ENCODE results near the gene CGB7.

DNA sequence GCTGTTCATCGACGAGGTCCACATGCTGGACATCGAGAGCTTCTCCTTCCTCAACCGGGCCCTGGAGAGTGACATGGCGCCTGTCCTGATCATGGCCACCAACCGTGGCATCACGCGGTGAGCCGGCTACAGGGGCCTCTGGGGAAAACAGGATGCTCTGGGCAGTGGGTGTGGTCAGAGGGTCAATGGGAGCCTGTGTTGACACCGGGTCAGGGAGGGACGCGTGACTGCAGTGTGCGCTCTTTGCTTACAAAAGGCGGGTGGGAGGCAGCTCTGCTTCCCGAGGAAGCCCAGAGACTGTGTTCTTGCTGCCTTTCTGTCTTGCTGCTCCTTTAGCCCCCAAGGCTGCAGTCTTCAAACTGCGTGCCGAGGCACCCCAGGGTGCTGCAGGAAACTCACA, 46.4 kb downstream of the CGB7 start:
- TF ChIP-seq POLR2A (IDR thresholded peaks at IDR 0.05) = no peak
- TF ChIP-seq, protein P1, sequence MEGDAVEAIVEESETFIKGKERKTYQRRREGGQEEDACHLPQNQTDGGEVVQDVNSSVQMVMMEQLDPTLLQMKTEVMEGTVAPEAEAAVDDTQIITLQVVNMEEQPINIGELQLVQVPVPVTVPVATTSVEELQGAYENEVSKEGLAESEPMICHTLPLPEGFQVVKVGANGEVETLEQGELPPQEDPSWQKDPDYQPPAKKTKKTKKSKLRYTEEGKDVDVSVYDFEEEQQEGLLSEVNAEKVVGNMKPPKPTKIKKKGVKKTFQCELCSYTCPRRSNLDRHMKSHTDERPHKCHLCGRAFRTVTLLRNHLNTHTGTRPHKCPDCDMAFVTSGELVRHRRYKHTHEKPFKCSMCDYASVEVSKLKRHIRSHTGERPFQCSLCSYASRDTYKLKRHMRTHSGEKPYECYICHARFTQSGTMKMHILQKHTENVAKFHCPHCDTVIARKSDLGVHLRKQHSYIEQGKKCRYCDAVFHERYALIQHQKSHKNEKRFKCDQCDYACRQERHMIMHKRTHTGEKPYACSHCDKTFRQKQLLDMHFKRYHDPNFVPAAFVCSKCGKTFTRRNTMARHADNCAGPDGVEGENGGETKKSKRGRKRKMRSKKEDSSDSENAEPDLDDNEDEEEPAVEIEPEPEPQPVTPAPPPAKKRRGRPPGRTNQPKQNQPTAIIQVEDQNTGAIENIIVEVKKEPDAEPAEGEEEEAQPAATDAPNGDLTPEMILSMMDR (IDR thresholded peaks at IDR 0.05) = no peak

Data from gastroesophageal sphincter (tissue), 3 donors.